Neuronal stem cell (in vitro differentiated cells): ENCODE data around the gene KRTAP4-4.
"Not testable (repeated sequence)": the region's sequence is repeated elsewhere in the genome, so short reads cannot be mapped to it uniquely, and the experiment has no call there.

ENCODE experiments used
- DNase-seq: peaks from one replicate; pipeline ENCODE4 v3.0.0-alpha.2; 2013; ENCODE audit warnings: low spot score
- H2AFZ ChIP-seq: one replicate; pipeline ENCODE4 v1.6.1; 2013; ENCODE audit warnings: mild to moderate bottlenecking, low read length, inconsistent platforms
- H2AK5ac ChIP-seq: 2 replicates; pipeline ENCODE4 v1.6.1; 2013; ENCODE audit warnings: low read depth, mild to moderate bottlenecking, inconsistent platforms, low read length, moderate library complexity, mixed read lengths
- H2BK120ac ChIP-seq: 2 replicates; pipeline ENCODE4 v1.6.1; 2013; ENCODE audit warnings: low read depth, mild to moderate bottlenecking, inconsistent platforms, low read length, moderate library complexity, mixed read lengths
- H2BK12ac ChIP-seq: one replicate; pipeline ENCODE4 v1.6.1; 2013; ENCODE audit warnings: low read length, inconsistent platforms
- H2BK15ac ChIP-seq: 2 replicates; pipeline ENCODE4 v1.6.1; 2013; ENCODE audit warnings: mild to moderate bottlenecking, low read length, inconsistent platforms, mixed read lengths
- H2BK5ac ChIP-seq: one replicate; pipeline ENCODE4 v1.6.1; 2013; ENCODE audit warnings: inconsistent platforms, mild to moderate bottlenecking, low read length, moderate library complexity
- H3K14ac ChIP-seq: one replicate; pipeline ENCODE4 v1.6.1; 2013; ENCODE audit warnings: low read length, inconsistent platforms
- H3K18ac ChIP-seq: 2 replicates; pipeline ENCODE4 v1.6.1; 2013; ENCODE audit warnings: low read length, inconsistent platforms
- H3K23ac ChIP-seq: 2 replicates; pipeline ENCODE4 v1.6.1; 2013; ENCODE audit warnings: low read depth, mild to moderate bottlenecking, mixed read lengths, low read length, inconsistent platforms; ENCODE audit not compliant: poor library complexity
- H3K27ac ChIP-seq: replicated peaks from 3 replicates; pipeline ENCODE4 v1.5.1; 2013; ENCODE audit warnings: low read length, inconsistent platforms
- H3K27me3 ChIP-seq, 3 experiments: 2 replicates each; pipeline ENCODE4 v1.6.1; 2013; ENCODE audit warnings: low read length in 3 of 3, mild to moderate bottlenecking in 2 of 3, inconsistent platforms in 1 of 3, low read depth in 1 of 3, mixed read lengths in 1 of 3, moderate library complexity in 1 of 3; ENCODE audit not compliant: control insufficient read depth in 3 of 3, insufficient read depth in 3 of 3
- H3K36me3 ChIP-seq, 2 donors: replicated peaks in 1 of 2; 2 replicates each; pipeline ENCODE4 v1.6.1; 2013; ENCODE audit warnings: low read length in 2 of 2; ENCODE audit not compliant: control insufficient read depth in 2 of 2, insufficient read depth in 2 of 2
- H3K4ac ChIP-seq: 2 replicates; pipeline ENCODE4 v1.6.1; 2013; ENCODE audit warnings: inconsistent platforms, mild to moderate bottlenecking, low read length, moderate library complexity
- H3K4me1 ChIP-seq, 2 donors: 1 replicate in 1 of 2; 2 replicates in 1 of 2; pipeline ENCODE4 v1.6.1; 2013; ENCODE audit warnings: low read length in 2 of 2, low read depth in 1 of 2; ENCODE audit not compliant: control insufficient read depth in 2 of 2, insufficient read depth in 1 of 2
- H3K4me2 ChIP-seq: one replicate; pipeline ENCODE4 v1.6.1; 2013; ENCODE audit warnings: mild to moderate bottlenecking, low read length, inconsistent platforms; ENCODE audit not compliant: insufficient read depth, poor library complexity, severe bottlenecking
- H3K4me3 ChIP-seq, 2 donors: 2 replicates each; pipeline ENCODE4 v1.5.1; 2013; ENCODE audit warnings: low read length in 2 of 2, mild to moderate bottlenecking in 2 of 2, inconsistent platforms in 1 of 2, moderate library complexity in 1 of 2
- H3K79me1 ChIP-seq: one replicate; pipeline ENCODE4 v1.6.1; 2013; ENCODE audit warnings: low read depth, mild to moderate bottlenecking, inconsistent platforms, low read length, moderate library complexity
- H3K9ac ChIP-seq: one replicate; pipeline ENCODE4 v1.6.1; 2013; ENCODE audit warnings: mild to moderate bottlenecking, low read depth, low read length, inconsistent platforms; ENCODE audit not compliant: poor library complexity
- H3K9me3 ChIP-seq, 2 donors: replicated peaks in 1 of 2; 2 replicates each; pipeline versions ENCODE3 to v1.6.1; 2013; ENCODE audit warnings: low read length in 2 of 2, mild to moderate bottlenecking in 2 of 2, inconsistent platforms in 1 of 2, low read depth in 1 of 2, mixed read lengths in 1 of 2, moderate library complexity in 1 of 2; ENCODE audit not compliant: control insufficient read depth in 2 of 2, insufficient read depth in 1 of 2
- H4K8ac ChIP-seq: one replicate; pipeline ENCODE4 v1.6.1; 2013; ENCODE audit warnings: low read depth, mild to moderate bottlenecking, inconsistent platforms, low read length, moderate library complexity
- H4K91ac ChIP-seq: one replicate; pipeline ENCODE4 v1.6.1; 2013; ENCODE audit warnings: low read length, low read depth, mild to moderate bottlenecking, inconsistent platforms; ENCODE audit not compliant: poor library complexity
- WGBS, 2 donors: extraction: QIAGEN DNeasy Blood & Tissue Kit; methylation state at CpG; one replicate each; pipeline ENCODE4 v1.1.7; 2013; ENCODE audit warnings: missing lambda C conversion rate in 2 of 2, mixed read lengths in 1 of 2; ENCODE audit not compliant: insufficient read length in 2 of 2, insufficient replicate concordance in 1 of 2; ENCODE audit errors: extremely low coverage in 2 of 2; 5-methylcytosine and 5-hydroxymethylcytosine counted together

The KRTAP4-4 gene

DNA sequence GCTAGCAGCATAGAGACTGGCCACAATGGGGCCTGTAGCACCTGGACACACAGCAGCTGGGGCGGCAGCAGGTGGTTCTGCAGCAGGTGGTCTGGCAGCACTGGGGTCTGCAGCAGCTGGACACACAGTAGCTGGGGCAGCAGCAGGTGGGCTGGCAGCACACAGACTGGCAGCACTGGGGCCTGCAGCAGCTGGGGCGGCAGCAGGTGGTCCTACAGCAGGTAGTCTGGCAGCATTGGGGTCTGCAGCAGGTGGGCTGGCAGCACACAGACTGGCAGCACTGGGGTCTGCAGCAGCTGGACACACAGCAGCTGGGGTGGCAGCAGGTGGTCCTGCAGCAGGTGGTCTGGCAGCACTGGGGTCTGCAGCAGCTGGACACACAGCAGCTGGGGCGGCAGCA lies 358 bp downstream of the KRTAP4-4 start:
- H4K8ac ChIP-seq, H3K36me3 ChIP-seq, H3K9me3 ChIP-seq, H2BK120ac ChIP-seq, H2AFZ ChIP-seq, H3K14ac ChIP-seq, H3K27me3 ChIP-seq, H3K79me1 ChIP-seq, H2BK12ac ChIP-seq, H4K91ac ChIP-seq, H2AK5ac ChIP-seq, DNase-seq, H3K4me2 ChIP-seq, H3K27ac ChIP-seq, H3K4me3 ChIP-seq, H2BK5ac ChIP-seq, H2BK15ac ChIP-seq, H3K4me1 ChIP-seq: not testable (repeated sequence)
- no CpG with 5 or more reads among the region's 3 CpGs for WGBS, 2 donors
- H3K18ac ChIP-seq = peak overlapping the region; percentile 5
- peak overlapping the region; percentile 0 for H3K9ac ChIP-seq
- H3K23ac ChIP-seq = peak overlapping the region; percentile 5
- peak overlapping the region; percentile 84 for H3K4ac ChIP-seq

DNA sequence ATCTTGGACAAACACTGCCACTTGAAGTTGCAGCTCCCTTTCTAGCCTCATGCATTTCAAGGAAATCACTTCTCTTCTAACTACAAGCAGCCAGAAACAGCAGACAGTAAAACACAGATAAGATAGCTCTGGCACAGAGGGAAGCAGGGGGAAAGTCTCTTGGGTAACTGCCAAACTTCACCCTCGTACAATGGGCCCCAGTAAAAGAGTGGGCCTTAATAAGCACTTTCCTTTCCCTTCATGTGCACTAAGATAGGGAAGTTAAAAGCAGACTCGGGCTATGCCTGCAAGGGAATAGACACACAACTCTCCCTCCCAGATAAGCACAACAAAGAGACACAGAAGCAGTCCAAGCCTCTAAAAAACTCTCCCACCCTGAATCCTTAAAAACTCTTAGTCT lies 6.7 kb downstream of the KRTAP4-4 start:
- DNase-seq = no peak
- no peak overlapping the region for H3K14ac ChIP-seq

DNA sequence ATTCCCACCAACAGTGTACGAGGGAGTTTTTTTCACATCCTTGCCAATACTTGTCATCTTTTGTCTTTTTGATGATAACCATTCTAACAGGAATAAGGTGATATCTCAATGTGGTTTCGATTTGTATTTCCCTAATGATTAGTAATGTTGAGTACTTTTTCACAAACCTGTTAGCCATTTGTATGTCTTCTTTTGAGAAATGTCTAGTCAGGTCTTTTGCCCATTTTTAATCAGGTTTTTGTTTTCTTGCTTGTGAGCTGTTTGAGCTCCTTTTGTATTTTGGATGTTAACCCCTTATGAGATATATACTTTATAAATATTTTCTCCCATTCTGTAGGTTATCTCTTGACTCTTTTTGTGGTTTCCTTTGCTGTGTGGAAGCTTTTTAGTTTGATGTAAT lies 9.0 kb downstream of the KRTAP4-4 start:
- DNase-seq = no peak
- no peak overlapping the region for H4K8ac ChIP-seq
- no peaks in the 10 kb centered on the region for H3K27me3 ChIP-seq
- no peak overlapping the region for H3K18ac ChIP-seq
- no peak overlapping the region for H2BK5ac ChIP-seq
- no peak overlapping the region for H3K4me2 ChIP-seq
- H3K27ac ChIP-seq = no peak overlapping the region
- H4K91ac ChIP-seq = no peak overlapping the region
- H3K4me3 ChIP-seq = no peak overlapping the region
- no peak overlapping the region for H2AK5ac ChIP-seq
- no CpG with 5 or more reads among the region's 2 CpGs for WGBS, 2 donors
- H2AFZ ChIP-seq = no peak overlapping the region
- H3K4ac ChIP-seq = no peak overlapping the region
- no peak overlapping the region for H3K23ac ChIP-seq
- H3K14ac ChIP-seq = no peak overlapping the region
- H2BK120ac ChIP-seq = no peak overlapping the region
- no peaks in the 10 kb centered on the region for H3K4me1 ChIP-seq
- no peak overlapping the region for H2BK15ac ChIP-seq
- H3K36me3 ChIP-seq = no peaks in the 10 kb centered on the region
- no peak overlapping the region for H3K9ac ChIP-seq
- H2BK12ac ChIP-seq = no peak overlapping the region
- H3K79me1 ChIP-seq = no peaks in the 10 kb centered on the region
- H3K9me3 ChIP-seq = no peaks in the 10 kb centered on the region

More for the DNA sequence above, 6.7 kb downstream of the KRTAP4-4 start:
- Histone ChIP-seq H3K27me3 (no peaks in the 10 kb centered on the region), H2BK5ac (no peak overlapping the region), H3K23ac (no peak overlapping the region), H4K8ac (no peak overlapping the region), H2AFZ (no peak overlapping the region), H3K4me3 (no peak overlapping the region), H3K18ac (no peak overlapping the region), H3K4ac (no peak overlapping the region), H2BK15ac (no peak overlapping the region), H4K91ac (no peak overlapping the region), H3K27ac (no peak overlapping the region), H3K36me3 (no peaks in the 10 kb centered on the region), H3K4me1 (no peaks in the 10 kb centered on the region), H2AK5ac (no peak overlapping the region), H2BK120ac (no peak overlapping the region), H3K9me3 (no peaks in the 10 kb centered on the region), H3K4me2 (no peak overlapping the region), H3K9ac (no peak overlapping the region), H3K79me1 (no peaks in the 10 kb centered on the region), H2BK12ac (no peak overlapping the region)
- no CpG with 5 or more reads among the region's 2 CpGs for WGBS, 2 donors

DNA sequence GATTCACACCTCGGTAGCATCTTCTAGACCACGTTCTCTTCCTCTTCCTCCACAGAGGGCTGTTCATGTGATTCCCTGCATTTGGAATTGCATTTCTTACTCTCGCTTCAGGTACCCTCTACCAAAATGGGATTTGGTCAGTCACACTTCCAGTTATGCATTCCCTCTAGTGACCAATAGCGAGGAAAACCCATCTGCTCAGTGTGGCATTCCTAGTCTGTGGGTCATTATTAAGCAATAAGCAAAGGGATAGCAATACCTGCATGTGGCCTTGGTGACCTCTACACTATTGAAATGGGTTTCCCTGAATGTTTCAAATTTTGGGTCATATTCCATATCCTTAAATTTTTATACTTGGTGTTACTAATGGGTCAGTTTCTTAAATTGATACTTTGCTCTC lies 10.5 kb downstream of the KRTAP4-4 start:
- no peaks in the 10 kb centered on the region for H3K27me3 ChIP-seq
- no peak overlapping the region for H3K4ac ChIP-seq
- DNase-seq = no peak
- no peak overlapping the region for H3K14ac ChIP-seq
- no peak overlapping the region for H3K4me2 ChIP-seq
- no peak overlapping the region for H3K9ac ChIP-seq
- H3K4me3 ChIP-seq = no peak overlapping the region
- no peak overlapping the region for H2BK5ac ChIP-seq
- no peak overlapping the region for H4K91ac ChIP-seq
- H2AFZ ChIP-seq = no peak overlapping the region
- H2BK120ac ChIP-seq = no peak overlapping the region
- no peaks in the 10 kb centered on the region for H3K4me1 ChIP-seq
- H2BK15ac ChIP-seq = no peak overlapping the region
- no peak overlapping the region for H2BK12ac ChIP-seq
- H3K9me3 ChIP-seq = no peaks in the 10 kb centered on the region
- no peak overlapping the region for H3K23ac ChIP-seq
- H3K36me3 ChIP-seq = no peaks in the 10 kb centered on the region
- H3K79me1 ChIP-seq = no peaks in the 10 kb centered on the region
- no peak overlapping the region for H3K18ac ChIP-seq
- no CpG with 5 or more reads among the region's 4 CpGs for WGBS, 2 donors
- H2AK5ac ChIP-seq = no peak overlapping the region
- H3K27ac ChIP-seq = no peak overlapping the region
- no peak overlapping the region for H4K8ac ChIP-seq
